Gastrocnemius medialis (tissue), 4 donors: ENCODE results near the gene STEAP1B.

Source experiments
- CTCF ChIP-seq, 5 experiments: fragments of 450-650 bp in 3 of 5; fragments of 200-600 bp in 2 of 5; sonication (generic) in 2 of 5; IDR thresholded peaks in 4 of 5; conservative IDR thresholded peaks in 1 of 5; 1 replicate in 4 of 5; 2 replicates in 1 of 5; pipeline ENCODE4 v1.5.1; 2016 to 2019; ENCODE audit warnings: antibody characterized with exemption in 5 of 5, mild to moderate bottlenecking in 3 of 5, moderate library complexity in 3 of 5
- POLR2A ChIP-seq, 2 donors: fragments of 450-650 bp; IDR thresholded peaks; one replicate each; pipeline ENCODE4 v1.6.1; 2017; ENCODE audit warnings: antibody characterized with exemption in 2 of 2, mild to moderate bottlenecking in 2 of 2, moderate library complexity in 2 of 2

- no peak for TF ChIP-seq POLR2A (IDR thresholded peaks at IDR 0.05)
- no peak for TF ChIP-seq CTCF (IDR thresholded peaks at IDR 0.05 in 4 of 5, conservative IDR thresholded peaks at IDR 0.05 in 1 of 5)
Measured at GRCh38 chr7:22387583-22387982, 112.4 kb downstream of the STEAP1B start.
